Measurements from ENCODE around the gene ST3GAL6. TPM values are rescaled to one million over a fixed set of nuclear protein-coding genes. Genes with fewer than 3 reads are reported as not detected.

ST3GAL6 gene
- total and polyA plus RNA-seq, 2 of the 13 experiments (the other 11 are each of a cell fraction or from before 2014, with no cell fraction given): 17.5 to 23.2 TPM

- H3K27me3 ChIP-seq (ENCODE audit: control insufficient read depth in 1 of 2, insufficient read depth in 2 of 2, low read length in 2 of 2): no peaks in the 10 kb centered on the region
- CTCF ChIA-PET (ENCODE audit: low intra/inter-chr PET ratio, low total read pairs): no interaction called here
- H3K4me2 ChIP-seq (ENCODE audit: low read depth, low read length): no peak overlapping the region
- H3K36me3 ChIP-seq (replicated peaks in 1 of 2; ENCODE audit: control insufficient read depth in 1 of 2, insufficient read depth in 2 of 2, low read length in 2 of 2): no peaks in the 10 kb centered on the region
- no TSS peak for BruUV-seq (replicated peaks)
- no peaks in the 10 kb centered on the region for H4K20me1 ChIP-seq (ENCODE audit: insufficient read depth, low read length)
- TF ChIP-seq ZNF350 (CRISPR knock-in tag; IDR thresholded peaks at IDR 0.05; ENCODE audit: borderline replicate concordance, low read depth) (no peak), DMAP1 (CRISPR knock-in tag; IDR thresholded peaks at IDR 0.05) (no peak), MTF1 (CRISPR knock-in tag; IDR thresholded peaks at IDR 0.05) (no peak), RFX1 (IDR thresholded peaks at IDR 0.05) (no peak), NR0B2 (CRISPR knock-in tag; IDR thresholded peaks at IDR 0.05) (no peak), ZNF33A (CRISPR knock-in tag; IDR thresholded peaks at IDR 0.05; ENCODE audit: borderline replicate concordance) (no peak), FOXP1 (IDR thresholded peaks at IDR 0.05) (no peak), FOXP1 (CRISPR knock-in tag; IDR thresholded peaks at IDR 0.05) (no peak), EEA1 (CRISPR knock-in tag; IDR thresholded peaks at IDR 0.05; ENCODE audit: borderline replicate concordance) (no peak), CBX2 (IDR thresholded peaks at IDR 0.05; ENCODE audit: low read depth, low read length) (no peak), CBX2 (CRISPR knock-in tag; IDR thresholded peaks at IDR 0.05; ENCODE audit: low read depth) (no peak), SP1 (IDR thresholded peaks at IDR 0.05) (no peak), SP1 (CRISPR knock-in tag; IDR thresholded peaks at IDR 0.05) (no peak), SALL2 (CRISPR knock-in tag; IDR thresholded peaks at IDR 0.05) (no peak), ZFP37 (CRISPR knock-in tag; IDR thresholded peaks at IDR 0.05; ENCODE audit: borderline replicate concordance) (no peak), RFX5 (IDR thresholded peaks at IDR 0.05; ENCODE audit: low read depth, low read length) (no peak), GTF3A (CRISPR knock-in tag; conservative IDR thresholded peaks at IDR 0.05) (no peak), ZNF564 (CRISPR knock-in tag; IDR thresholded peaks at IDR 0.05) (no peak), MTA1 (CRISPR knock-in tag; IDR thresholded peaks at IDR 0.05; ENCODE audit: borderline replicate concordance) (no peak), IKZF1 (IDR thresholded peaks at IDR 0.05) (no peak), ZFP91 (CRISPR knock-in tag; IDR thresholded peaks at IDR 0.05; ENCODE audit: borderline replicate concordance) (no peak), BCL3 (CRISPR knock-in tag; IDR thresholded peaks at IDR 0.05) (no peak), AFF4 (CRISPR knock-in tag; IDR thresholded peaks at IDR 0.05) (no peak)
- DNase-seq (ENCODE audit: low spot score): no peak
- intact Hi-C loops (cut with micrococcal nuclease; ENCODE audit: unreplicated experiment): loop anchor here (5.0 kb wide), 1 partner anchor 114 kb away; no protein-coding TSS in a partner anchor
- no peak overlapping the region for H3K4me3 ChIP-seq (replicated peaks in 1 of 3; ENCODE audit: insufficient read depth in 1 of 3, low read depth in 2 of 3, low read length in 3 of 3)
- ATAC-seq: no peak
- 86% methylated on average over 1 of the region's 1 CpG for WGBS (ENCODE audit: low lambda C conversion rate)
- H3K9ac ChIP-seq (ENCODE audit: insufficient read depth, low read depth, low read length): no peak overlapping the region
- in situ Hi-C loops (cut with HindIII; ENCODE audit: extremely low pct_ligation_motif_present, low pct_unique_long_range_greater_than_20kb): no loop called here
- H3K9me3 ChIP-seq (ENCODE audit: low read length): no peaks in the 10 kb centered on the region
- no peak overlapping the region for H3K27ac ChIP-seq (ENCODE audit: extremely low read length, insufficient read depth, low read length)
- peaks cover 9% of the 10 kb centered on the region for H3K4me1 ChIP-seq (ENCODE audit: insufficient read depth, low read length)
- no peak overlapping the region for H2AFZ ChIP-seq (ENCODE audit: low read length)
- no peaks in the 10 kb centered on the region for H3K79me2 ChIP-seq (ENCODE audit: insufficient read depth, low read length)
- FAIRE-seq: no peak
- POLR2A ChIA-PET: no interaction called here
These were observed 37.1 kb upstream of the ST3GAL6 start for GRCh38 chr3:98726084-98726483.
